ENCODE results near the gene MAP3K1. TPM values are rescaled to one million over a fixed set of nuclear protein-coding genes. Genes with fewer than 3 reads are reported as not detected.
A peak's percentile ranks its signal among the peaks of the same experiment; 100 is the strongest.

The MAP3K1 gene
- total RNA-seq, 1 donor from 2014 or later: 14.8 TPM

DNA sequence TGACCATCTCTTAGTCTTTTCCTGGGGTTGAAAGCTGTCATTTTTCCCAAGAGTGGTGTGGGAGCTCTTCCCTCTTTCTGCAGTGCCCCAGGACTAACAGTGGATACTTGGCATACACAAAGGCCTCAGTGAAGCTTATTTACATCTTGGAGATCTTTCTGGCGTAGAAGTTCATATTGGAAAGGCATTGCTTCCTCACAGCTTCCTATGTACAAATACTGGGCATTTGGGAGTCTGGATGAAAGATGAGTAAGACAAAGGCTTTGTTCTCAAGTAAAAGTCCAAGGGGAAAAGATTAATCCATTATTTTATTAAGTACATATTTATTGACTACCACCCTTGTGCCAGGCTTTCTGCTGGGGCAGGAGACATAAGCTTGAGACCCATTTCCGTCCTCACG, 22.0 kb downstream of the MAP3K1 start:
- H3K27ac Mint-ChIP-seq (ENCODE audit: unreplicated experiment): peak overlapping the region; percentile 0

DNA sequence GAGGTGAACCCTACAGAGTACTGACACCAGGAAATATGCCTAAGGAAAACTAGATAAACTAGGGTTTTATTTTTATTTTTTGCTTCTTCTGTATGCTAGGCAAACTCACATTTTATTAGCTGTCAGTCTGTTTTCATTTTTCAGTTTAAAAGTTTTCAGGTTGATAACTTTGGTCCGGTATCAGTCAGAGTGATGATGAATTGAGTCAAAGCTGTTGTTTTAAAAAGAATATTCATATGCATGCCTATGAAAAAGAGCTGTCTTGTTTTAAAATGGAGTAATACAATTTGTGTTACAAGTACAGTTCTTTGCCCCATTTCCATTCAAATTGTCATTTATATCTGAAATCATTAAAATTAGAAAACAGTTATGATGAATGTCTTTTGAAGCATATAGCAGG, 22.6 kb downstream of the MAP3K1 start:
- H3K9me3 Mint-ChIP-seq (ENCODE audit: low read depth): no peaks in the 10 kb centered on the region
- no peak for DNase-seq (ENCODE audit: low spot score)
- peak overlapping the region; percentile 45 for H3K27ac Mint-ChIP-seq (ENCODE audit: unreplicated experiment)
- H3K4me1 Mint-ChIP-seq (ENCODE audit: low read depth): peaks cover 61% of the 10 kb centered on the region
- no peak overlapping the region for H3K4me3 Mint-ChIP-seq (ENCODE audit: unreplicated experiment)
- H3K36me3 Mint-ChIP-seq (ENCODE audit: low read depth): no peaks in the 10 kb centered on the region
- TF ChIP-seq, protein P1, sequence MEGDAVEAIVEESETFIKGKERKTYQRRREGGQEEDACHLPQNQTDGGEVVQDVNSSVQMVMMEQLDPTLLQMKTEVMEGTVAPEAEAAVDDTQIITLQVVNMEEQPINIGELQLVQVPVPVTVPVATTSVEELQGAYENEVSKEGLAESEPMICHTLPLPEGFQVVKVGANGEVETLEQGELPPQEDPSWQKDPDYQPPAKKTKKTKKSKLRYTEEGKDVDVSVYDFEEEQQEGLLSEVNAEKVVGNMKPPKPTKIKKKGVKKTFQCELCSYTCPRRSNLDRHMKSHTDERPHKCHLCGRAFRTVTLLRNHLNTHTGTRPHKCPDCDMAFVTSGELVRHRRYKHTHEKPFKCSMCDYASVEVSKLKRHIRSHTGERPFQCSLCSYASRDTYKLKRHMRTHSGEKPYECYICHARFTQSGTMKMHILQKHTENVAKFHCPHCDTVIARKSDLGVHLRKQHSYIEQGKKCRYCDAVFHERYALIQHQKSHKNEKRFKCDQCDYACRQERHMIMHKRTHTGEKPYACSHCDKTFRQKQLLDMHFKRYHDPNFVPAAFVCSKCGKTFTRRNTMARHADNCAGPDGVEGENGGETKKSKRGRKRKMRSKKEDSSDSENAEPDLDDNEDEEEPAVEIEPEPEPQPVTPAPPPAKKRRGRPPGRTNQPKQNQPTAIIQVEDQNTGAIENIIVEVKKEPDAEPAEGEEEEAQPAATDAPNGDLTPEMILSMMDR (IDR thresholded peaks at IDR 0.05): no peak
- no peaks in the 10 kb centered on the region for H3K27me3 Mint-ChIP-seq (ENCODE audit: low read depth)

More for the DNA sequence above, 22.0 kb downstream of the MAP3K1 start:
- H3K4me1 Mint-ChIP-seq (ENCODE audit: low read depth): peaks cover 67% of the 10 kb centered on the region
- no peak for DNase-seq (ENCODE audit: low spot score)
- H3K27me3 Mint-ChIP-seq (ENCODE audit: low read depth): no peaks in the 10 kb centered on the region
- TF ChIP-seq, protein P1 (IDR thresholded peaks at IDR 0.05): no peak
- no peaks in the 10 kb centered on the region for H3K36me3 Mint-ChIP-seq (ENCODE audit: low read depth)
- no peaks in the 10 kb centered on the region for H3K9me3 Mint-ChIP-seq (ENCODE audit: low read depth)
- H3K4me3 Mint-ChIP-seq (ENCODE audit: unreplicated experiment): no peak overlapping the region

DNA sequence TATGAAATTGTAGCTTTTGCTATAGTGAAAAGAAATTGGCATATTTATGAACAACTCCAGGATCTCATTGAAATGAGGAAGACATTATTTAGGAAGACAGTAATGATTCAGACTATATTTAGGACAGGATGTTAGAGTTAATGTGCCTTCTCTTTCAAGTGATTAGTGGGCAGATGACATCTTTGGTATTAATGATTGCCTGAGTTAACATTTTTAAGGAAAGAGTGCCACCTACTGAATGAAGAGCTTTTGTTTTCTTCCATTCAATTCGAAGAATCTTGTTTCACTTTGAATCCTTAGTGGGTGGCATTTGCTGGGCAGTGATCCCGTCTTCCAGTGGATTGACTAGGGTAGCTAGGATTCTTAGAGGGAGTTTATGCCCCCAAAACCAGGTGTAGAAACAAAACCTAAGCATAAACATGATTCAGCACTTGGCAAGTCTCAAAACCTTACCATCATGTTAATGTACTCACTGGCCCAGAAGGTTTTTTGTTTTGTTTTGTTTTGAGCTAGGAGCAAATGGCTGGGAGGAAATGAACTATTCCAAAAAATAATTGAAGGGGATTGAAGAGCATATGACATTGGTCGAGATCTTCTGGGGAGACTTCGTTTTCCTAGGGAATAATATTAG, 23.2 kb downstream of the MAP3K1 start:
- no peaks in the 10 kb centered on the region for H3K36me3 Mint-ChIP-seq (ENCODE audit: low read depth)
- H3K4me1 Mint-ChIP-seq (ENCODE audit: low read depth): peaks cover 56% of the 10 kb centered on the region
- TF ChIP-seq, protein P1 (IDR thresholded peaks at IDR 0.05): peak; percentile 93
- H3K27ac Mint-ChIP-seq (ENCODE audit: unreplicated experiment): peak overlapping the region; percentile 45
- H3K4me3 Mint-ChIP-seq (ENCODE audit: unreplicated experiment): no peak overlapping the region
- no peaks in the 10 kb centered on the region for H3K9me3 Mint-ChIP-seq (ENCODE audit: low read depth)
- H3K27me3 Mint-ChIP-seq (ENCODE audit: low read depth): no peaks in the 10 kb centered on the region
- no peak for DNase-seq (ENCODE audit: low spot score)

DNA sequence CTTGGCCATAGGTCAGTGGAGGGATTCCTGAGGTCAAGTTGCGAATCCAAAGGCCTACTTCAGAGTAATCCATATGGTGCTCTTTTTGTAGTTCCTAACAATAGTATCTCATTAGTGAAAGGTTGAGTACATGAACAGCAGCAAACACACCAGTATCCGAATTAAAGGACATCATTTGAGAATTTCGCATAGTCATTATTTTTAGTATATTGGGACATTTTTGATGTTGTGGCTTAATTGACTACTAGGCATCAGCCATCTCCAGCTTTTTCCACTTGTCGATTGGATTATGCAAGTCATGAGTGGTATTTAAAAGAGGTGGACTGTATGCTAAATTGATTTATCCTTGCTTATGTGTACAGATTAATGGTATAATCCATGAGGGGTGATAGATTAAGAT, 23.7 kb downstream of the MAP3K1 start:
- no peaks in the 10 kb centered on the region for H3K27me3 Mint-ChIP-seq (ENCODE audit: low read depth)
- no peaks in the 10 kb centered on the region for H3K9me3 Mint-ChIP-seq (ENCODE audit: low read depth)
- H3K4me1 Mint-ChIP-seq (ENCODE audit: low read depth): peaks cover 51% of the 10 kb centered on the region
- peak overlapping the region; percentile 45 for H3K27ac Mint-ChIP-seq (ENCODE audit: unreplicated experiment)
- H3K36me3 Mint-ChIP-seq (ENCODE audit: low read depth): no peaks in the 10 kb centered on the region
- no peak overlapping the region for H3K4me3 Mint-ChIP-seq (ENCODE audit: unreplicated experiment)
- TF ChIP-seq, protein P1 (IDR thresholded peaks at IDR 0.05): no peak
- DNase-seq (ENCODE audit: low spot score): no peak

DNA sequence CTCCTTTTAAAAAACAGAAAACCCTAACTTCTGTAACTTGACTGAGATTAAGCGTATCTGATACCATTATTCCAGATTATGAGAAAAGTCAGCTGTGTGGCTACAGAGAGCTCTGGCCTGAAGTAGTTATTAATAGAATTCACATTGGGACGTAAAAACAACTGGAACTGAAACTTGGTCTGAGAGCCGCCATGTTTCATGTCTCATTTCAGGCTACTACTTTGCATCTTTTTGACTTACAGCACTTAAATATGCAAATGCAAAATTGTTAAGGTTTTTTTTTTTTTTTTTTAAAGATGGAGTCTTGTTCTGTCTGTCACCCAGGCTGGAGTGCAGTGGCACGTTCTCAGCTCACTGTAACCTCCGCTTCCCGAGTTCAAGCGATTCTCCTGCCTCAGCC, 25.2 kb downstream of the MAP3K1 start:
- TF ChIP-seq, protein P1 (IDR thresholded peaks at IDR 0.05): no peak
- no peak for DNase-seq (ENCODE audit: low spot score)
- H3K4me3 Mint-ChIP-seq (ENCODE audit: unreplicated experiment): no peak overlapping the region
- H3K9me3 Mint-ChIP-seq (ENCODE audit: low read depth): no peaks in the 10 kb centered on the region
- H3K27me3 Mint-ChIP-seq (ENCODE audit: low read depth): no peaks in the 10 kb centered on the region
- H3K36me3 Mint-ChIP-seq (ENCODE audit: low read depth): no peaks in the 10 kb centered on the region
- no peak overlapping the region for H3K27ac Mint-ChIP-seq (ENCODE audit: unreplicated experiment)
- peaks cover 50% of the 10 kb centered on the region for H3K4me1 Mint-ChIP-seq (ENCODE audit: low read depth)
